Activated CD4-positive, alpha-beta T cell treated with anti-CD3 and anti-CD28 coated beads, Interleukin-2, Interleukin-6, amounts not matched to agents 100 ng/mL and 50 ng/mL, durations not matched to agents 16 hours and 8 hours (primary cell): ENCODE results near the gene MUC6.
"Not testable (repeated sequence)": the region's sequence is repeated elsewhere in the genome, so short reads cannot be mapped to it uniquely, and the experiment has no call there.

Experiments used
- DNase-seq: peaks from one replicate; pipeline ENCODE4 v3.0.0-alpha.2; 2020

MUC6 gene

DNA sequence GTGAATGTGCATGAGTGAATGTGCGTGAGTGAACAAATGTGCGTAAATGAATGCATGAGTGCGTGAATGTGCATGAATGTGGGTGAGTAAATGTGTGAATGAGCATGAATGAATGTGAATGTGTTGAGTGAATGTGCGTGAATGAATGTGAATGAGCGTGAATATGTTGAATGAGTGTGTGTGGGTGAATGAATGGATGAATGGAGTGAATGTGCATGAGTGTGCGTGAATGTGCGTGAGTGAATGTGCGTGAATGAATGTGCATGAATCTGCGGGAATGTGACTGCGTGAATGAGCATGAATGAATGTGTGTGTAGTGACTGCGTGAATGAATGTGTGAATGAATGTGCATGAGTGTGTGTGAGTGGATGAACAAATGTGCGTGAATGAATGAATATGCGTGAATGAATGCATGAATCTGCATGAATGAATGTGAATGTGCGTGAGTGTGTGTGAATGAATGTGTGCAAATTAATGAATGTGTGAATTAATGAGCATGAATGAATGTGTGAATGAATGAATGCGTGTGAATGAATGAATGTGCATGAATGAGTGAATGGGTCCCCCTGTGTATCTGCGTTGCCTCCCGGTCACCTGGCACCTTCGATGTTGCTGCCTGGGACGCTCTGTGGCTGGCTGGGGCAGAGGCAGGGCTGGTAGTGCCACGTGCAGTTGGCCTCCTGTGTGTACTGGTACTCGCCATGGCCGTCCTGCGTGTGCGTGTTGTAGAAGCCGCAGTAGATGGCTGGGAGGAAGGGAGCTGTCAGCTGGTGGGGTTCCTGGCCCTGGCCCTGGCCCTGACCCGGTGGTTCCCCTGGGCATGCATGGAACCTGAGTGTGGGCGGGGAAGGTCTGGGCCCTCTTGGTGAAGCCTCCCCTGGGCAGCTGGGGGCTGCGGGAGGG lies 13.4 kb downstream of the MUC6 start:
- DNase-seq = no peak

DNA sequence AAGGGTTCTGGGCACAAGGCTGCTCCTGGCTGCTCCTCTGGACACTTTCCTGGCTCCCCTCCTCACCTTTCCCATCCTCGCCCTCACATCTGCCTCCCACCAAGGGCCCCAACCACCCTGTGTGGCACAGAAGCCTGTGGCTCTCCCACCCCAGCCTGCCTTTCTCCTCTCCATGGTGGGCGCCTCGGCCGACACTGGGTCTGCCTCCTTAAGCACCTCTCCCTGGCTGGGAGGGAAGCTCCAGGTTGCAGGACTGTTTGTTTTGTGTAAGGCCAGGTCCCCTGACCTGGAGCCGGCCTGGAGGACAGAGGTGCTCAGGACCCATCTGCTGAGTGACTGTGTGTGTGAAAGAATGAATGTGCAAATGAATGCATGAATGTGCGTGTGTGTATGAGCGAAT lies 14.1 kb downstream of the MUC6 start:
- DNase-seq = no peak

DNA sequence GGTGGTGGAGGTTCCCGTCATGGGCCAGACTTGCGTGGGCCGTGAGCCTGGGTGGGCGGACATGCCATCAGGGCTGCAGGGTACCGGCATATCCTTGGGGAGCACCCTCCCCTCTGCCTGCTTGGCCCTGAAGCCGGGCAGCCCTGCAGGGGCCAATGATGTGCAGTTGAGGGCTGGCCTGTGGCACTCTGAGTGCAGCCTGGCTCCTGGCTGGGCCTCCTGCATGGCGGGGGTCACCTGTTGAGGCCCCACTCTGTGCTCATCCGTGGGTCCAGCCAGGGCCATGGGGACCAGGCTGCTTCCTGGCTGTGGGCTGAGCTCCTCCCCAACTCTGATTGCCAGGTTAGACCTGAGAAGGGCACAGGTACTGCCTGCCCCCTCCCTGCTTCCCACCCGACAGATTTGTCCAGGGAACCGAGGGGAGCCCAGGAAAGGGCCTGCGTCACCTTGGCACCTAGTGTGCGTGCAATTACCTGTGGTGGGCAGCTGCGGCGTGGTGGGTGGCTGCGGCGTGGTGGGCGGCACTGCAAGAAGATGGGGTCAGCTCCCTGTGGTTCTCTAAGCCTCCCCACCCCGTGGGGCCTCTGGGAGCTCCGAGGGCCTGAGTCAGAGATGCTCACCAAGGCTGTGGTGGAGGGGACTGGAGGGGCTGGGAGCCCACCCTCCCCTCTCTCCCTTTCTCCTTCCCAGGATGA lies 16.2 kb downstream of the MUC6 start:
- no peak for DNase-seq

DNA sequence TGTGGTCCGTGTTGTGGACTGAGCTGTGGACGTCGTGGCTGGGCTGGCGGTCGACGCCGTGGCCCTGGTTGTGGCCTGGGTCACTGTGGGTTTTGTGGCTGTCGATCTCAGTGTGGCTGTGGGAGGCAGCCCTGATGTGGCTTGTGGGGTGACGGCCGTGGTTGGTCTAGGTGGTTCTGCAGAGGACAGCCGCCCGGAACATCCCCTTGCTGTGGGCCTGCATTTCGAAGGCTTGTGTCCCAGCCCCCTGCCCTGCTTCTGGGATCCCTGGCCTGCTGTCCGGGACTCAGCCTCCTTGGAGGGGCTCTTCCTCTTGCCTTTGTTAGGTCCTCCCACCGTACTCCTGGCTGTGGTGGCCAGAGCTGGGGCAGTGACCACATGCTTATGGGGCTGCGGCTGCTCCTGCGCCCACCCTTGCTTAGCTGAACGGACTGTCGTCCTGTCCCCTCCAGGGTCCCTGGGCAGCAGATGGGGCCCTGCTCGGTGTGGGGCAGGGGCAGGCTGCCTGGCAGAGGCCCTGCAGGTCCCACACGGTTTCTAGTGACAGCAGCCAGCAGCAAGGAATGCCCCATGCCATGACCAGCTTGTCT lies 17.1 kb downstream of the MUC6 start:
- no peak for DNase-seq

DNA sequence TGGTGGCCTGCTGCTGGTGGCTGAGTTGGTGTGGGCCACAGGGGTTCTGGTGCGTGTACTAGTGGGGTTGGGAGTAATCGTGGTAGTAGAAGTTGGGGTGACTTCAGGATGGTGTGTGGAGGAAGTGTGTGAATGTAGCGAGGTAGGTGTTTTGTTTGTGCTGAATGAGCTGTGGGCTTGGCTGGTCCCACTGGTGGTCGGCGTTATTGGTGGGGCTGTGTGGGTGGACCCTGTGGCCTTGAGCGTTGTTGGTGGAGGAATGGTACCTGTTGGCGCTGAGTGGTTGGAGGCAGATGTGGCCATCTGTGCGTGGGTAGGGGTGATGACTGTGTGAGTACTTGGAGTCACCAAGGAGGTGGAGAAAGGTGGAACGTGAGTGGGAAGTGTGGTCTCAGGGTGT lies 18.4 kb downstream of the MUC6 start:
- no peak for DNase-seq

- no peak for DNase-seq
Observed at GRCh38 chr11:1017269-1018005, 19.1 kb downstream of the MUC6 start.

DNA sequence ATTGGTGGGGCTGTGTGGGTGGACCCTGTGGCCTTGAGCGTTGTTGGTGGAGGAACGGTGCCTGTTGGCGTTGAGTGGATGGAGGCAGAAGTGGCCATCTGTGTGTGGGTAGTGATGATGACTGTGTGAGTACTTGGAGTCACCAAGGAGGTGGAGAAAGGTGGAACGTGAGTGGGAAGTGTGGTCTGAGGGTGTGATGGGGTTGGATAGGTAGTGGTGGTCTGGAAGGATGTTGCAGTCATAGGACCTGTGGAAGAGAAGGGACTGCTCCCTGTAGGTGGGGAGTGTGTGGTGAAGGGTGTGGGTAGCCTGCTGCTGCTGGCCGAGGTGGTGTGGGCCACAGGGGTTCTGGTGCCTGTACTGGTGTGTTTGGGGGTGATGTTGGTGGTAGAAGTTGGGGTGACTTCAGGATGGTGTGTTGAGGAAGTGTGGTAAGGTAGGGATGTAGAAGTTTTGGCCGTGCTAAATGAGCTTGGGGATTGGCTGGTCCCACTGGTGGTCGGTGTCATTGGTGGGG lies 19.9 kb downstream of the MUC6 start:
- DNase-seq = not testable (repeated sequence)

- no peak for DNase-seq
Observed at GRCh38 chr11:1015826-1016545, 20.5 kb downstream of the MUC6 start.

- DNase-seq = no peak
Observed at GRCh38 chr11:1015064-1015463, 21.5 kb downstream of the MUC6 start.

GRCh38 chr11:1014276-1014675 lies 22.2 kb downstream of the MUC6 start:
- no peak for DNase-seq

- DNase-seq = no peak
Observed at GRCh38 chr11:1013631-1013935, 22.9 kb downstream of the MUC6 start.

DNA sequence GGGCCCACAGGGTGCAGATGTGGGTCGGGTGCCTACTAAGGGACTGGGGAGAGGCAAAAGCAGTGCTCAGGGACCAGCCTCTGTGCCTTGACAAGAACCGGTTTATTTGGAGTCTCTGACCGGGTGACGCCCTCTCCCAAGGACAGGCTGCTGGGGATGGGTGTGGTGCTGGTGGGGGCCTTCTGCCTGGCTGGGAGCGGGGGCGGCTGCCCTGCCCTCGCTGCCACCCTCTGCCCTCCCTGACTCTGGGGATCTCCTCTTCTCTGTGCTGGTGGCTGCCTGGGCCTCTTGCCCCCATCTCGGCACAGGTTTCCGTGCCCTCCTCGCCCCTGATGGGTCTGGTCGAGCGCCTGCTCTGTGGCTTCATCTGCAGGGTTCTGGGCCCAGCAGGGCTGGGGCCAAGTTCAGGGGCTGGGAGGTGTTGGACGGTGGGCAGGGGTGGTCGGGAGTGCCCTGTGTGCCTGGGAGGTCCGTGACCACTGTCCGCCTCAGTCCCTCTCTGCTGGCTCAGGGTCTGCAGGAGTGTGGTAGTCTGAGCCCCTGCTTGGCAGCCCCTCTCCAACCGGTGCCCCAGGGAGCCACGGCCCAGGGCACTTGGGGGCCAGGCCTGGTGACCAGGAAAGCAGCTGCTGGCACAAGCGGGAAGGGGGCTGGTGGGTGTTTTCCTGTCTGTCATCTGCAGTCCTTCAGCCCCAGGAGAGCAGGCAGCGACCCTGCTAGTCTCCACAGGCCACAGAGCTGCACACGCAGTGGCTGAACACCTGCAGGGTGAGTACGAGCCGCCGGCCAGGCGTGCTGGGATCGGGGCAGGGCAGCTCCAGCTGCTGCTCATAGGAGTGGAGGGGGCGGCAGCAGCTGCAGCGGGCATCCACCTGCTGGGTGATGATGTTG lies 23.5 kb downstream of the MUC6 start:
- DNase-seq = no peak

DNA sequence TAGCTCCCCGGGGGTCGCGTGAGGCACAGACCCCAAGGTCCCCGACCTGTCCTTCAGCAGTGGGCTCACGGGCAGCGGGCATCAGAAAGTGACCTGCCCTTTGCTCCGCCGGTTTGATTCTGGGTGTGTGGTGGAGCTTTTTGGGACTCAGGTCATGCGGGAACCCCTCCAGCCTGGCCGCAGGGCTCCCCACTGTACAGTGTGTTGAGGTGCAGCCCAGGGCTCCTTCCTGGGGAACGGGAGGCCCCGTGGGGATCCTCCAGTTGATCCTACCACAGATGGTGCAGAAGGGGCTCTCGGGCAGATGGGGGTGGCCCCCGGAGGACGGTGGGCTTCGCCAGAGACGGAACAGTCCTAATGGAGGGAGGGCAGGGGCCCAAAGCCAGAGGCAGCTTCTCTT lies 24.2 kb downstream of the MUC6 start:
- DNase-seq = no peak

- no peak for DNase-seq
Observed at GRCh38 chr11:1011320-1011698, 25.2 kb downstream of the MUC6 start.

- DNase-seq = no peak
Observed at GRCh38 chr11:1010551-1011319, 25.8 kb downstream of the MUC6 start.

GRCh38 chr11:1009991-1010390 lies 26.5 kb downstream of the MUC6 start:
- DNase-seq = no peak

DNA sequence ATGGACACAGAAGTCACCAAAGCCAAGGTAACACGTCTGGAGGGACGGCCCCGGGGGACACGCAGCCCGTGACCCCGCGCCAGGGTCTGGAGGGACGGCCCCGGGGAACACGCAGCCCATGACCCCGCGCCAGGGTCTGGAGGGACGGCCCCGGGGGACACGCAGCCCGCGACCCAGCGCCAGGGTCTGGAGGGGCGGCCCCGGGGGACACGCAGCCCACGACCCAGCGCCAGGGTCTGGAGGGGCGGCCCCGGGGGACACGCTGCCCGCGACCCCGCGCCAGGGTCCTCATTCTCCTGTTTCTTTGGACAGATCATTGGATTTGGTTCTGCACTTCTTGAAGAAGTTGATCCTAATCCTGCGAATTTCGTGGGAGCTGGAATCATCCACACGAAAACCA lies 27.1 kb downstream of the MUC6 start:
- DNase-seq = no peak

DNA sequence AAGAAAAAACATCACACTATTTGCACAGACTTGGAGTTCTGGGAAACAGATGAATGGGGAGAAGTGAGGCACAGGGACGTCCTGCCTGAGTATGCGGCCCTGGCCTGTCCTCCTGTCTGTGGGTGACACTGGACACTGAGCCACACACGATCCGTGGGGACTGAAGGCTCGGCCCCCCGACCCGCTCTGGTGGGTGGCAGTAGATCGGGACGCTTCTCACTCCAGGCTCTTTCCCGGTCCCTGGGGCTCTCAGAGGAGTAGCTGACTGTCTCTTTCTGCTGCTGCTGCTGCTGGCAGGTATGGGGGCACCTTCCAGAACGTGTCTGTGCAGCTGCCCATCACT lies 27.7 kb downstream of the MUC6 start:
- no peak for DNase-seq

DNA sequence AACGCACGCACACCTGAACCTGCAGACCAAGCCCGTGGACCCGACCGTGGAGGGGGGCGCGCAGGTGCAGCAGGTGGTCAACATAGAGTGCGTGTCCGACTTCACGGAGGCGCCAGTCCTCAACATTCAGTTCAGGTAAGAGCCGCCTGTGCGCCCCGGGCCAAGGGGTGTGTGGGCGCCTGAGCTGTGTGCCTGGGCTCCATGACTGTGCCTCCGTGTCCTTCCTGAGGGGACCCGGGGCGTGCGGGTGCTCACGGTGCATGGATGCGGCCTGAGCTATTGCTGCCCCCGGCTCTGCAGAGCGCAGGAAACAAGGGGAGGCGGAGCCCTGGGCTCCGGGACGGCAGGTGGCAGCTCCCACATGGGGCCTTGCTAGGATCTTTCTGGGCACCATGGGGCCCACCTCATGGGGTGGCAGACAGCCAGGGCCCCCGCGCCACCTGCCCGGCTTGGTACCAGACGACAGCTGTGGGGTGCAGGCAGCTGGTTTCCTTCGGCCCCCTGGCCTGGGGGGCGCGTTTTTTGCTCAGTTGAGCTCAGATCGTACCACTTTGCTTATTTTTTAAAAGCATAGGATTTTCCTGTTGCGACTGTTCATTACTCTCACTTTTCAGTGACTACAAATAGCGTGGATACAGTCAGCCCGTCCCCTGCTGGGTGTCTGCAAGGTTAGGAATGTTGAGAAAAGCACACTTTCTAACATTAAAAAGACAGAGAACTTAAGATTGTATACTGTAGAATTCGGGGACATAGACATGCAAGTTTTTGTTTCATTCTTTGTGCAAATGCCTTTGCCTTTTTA lies 28.3 kb downstream of the MUC6 start:
- DNase-seq = no peak

- no peak for DNase-seq
Observed at GRCh38 chr11:1007279-1007678, 29.2 kb downstream of the MUC6 start.
